Sigmoid colon (tissue), 7 donors: ENCODE data around the gene KBTBD12. TPM values are rescaled to one million over a fixed set of nuclear protein-coding genes. Genes with fewer than 3 reads are reported as not detected.

ENCODE experiments used
- DNase-seq: peaks from one replicate; pipeline ENCODE4 v3.0.0-alpha.2; 2019
- H3K27ac ChIP-seq, 4 donors: fragments of 200-600 bp; sonication (generic); one replicate each; pipeline ENCODE4 v1.5.1; 2016 to 2019; ENCODE audit warnings: mild to moderate bottlenecking in 1 of 4
- H3K27me3 ChIP-seq, 3 donors: fragments of 200-600 bp; sonication (generic); one replicate each; pipeline ENCODE4 v1.5.1; 2019; ENCODE audit warnings: mild to moderate bottlenecking in 1 of 3
- H3K36me3 ChIP-seq, 4 donors: fragments of 200-600 bp; sonication (generic); one replicate each; pipeline ENCODE4 v1.5.1; 2016 to 2019
- H3K4me1 ChIP-seq, 4 donors: fragments of 200-600 bp; sonication (generic); one replicate each; pipeline ENCODE4 v1.5.1; 2017 to 2019
- H3K4me3 ChIP-seq, 4 donors: fragments of 200-600 bp; sonication (generic); one replicate each; pipeline ENCODE4 v1.5.1; 2017 to 2019; ENCODE audit warnings: mild to moderate bottlenecking in 2 of 4, moderate library complexity in 1 of 4
- H3K9me3 ChIP-seq, 4 donors: fragments of 200-600 bp in 3 of 4; sonication (generic) in 3 of 4; one replicate each; pipeline versions ENCODE4 v1.5.1 to v1.6.1; 2013 to 2019
- CTCF ChIP-seq, 4 experiments: fragments of 450-650 bp in 3 of 4; fragments of 200-600 bp in 1 of 4; IDR thresholded peaks; one replicate each; pipeline ENCODE4 v1.5.1; 2016 to 2019; ENCODE audit warnings: antibody characterized with exemption in 4 of 4, mild to moderate bottlenecking in 3 of 4, moderate library complexity in 2 of 4
- EP300 ChIP-seq, 4 donors: sonication (generic); formaldehyde crosslinking; IDR thresholded peaks; one replicate each; pipeline ENCODE4 v1.6.1; 2017; ENCODE audit warnings: antibody characterized with exemption in 4 of 4
- POLR2A ChIP-seq, 2 donors: fragments of 450-650 bp; IDR thresholded peaks; one replicate each; pipeline ENCODE4 v1.6.1; 2016; ENCODE audit warnings: antibody characterized with exemption in 2 of 2, mild to moderate bottlenecking in 2 of 2, moderate library complexity in 2 of 2
- POLR2AphosphoS5 ChIP-seq, 4 donors: sonication (generic); formaldehyde crosslinking; IDR thresholded peaks; one replicate each; pipeline ENCODE4 v1.6.1; 2017; ENCODE audit warnings: antibody characterized with exemption in 4 of 4
- WGBS, 2 donors: extraction: QIAGEN DNeasy Blood & Tissue Kit; methylation state at CpG; one replicate each; pipeline ENCODE4 v1.1.7; 2013; 5-methylcytosine and 5-hydroxymethylcytosine counted together
- intact Hi-C: fragments of 100-400 bp; cut with DNase I; formaldehyde crosslinking; loops from one replicate; pipeline ENCODE4 v1.15.1; 2023
- polyA plus RNA-seq, 3 donors: library from polyadenylated mRNA; stranded (reverse); fragments of 200-250 nt; gene quantifications; one replicate each; pipeline ENCODE4 v1.2.3, GENCODE V29; 2013
- total RNA-seq, 4 donors: library from RNA; depleted of rRNA; stranded (reverse); fragments of >200 nt; gene quantifications; one replicate each; pipeline ENCODE4 v1.1.0, GENCODE V29; 2016
- donor health status: healthy with polysubstance abuse.
- donor health status: Bipolar disorder and iron deficiency.
- donor health status: healthy.

Gene KBTBD12
- total and polyA plus RNA-seq, 7 donors = 1.3 to 5.9 (median 2.5) TPM

- intact Hi-C loops = no loop called here
- Histone ChIP-seq H3K9me3 (no peaks in the 10 kb centered on the region), H3K27ac (no peak overlapping the region), H3K4me3 (no peak overlapping the region), H3K36me3 (no peaks in the 10 kb centered on the region), H3K4me1 (peaks cover 0 to 4% (median 0%) of the 10 kb centered on the region in 4 donors), H3K27me3 (no peaks in the 10 kb centered on the region)
- no peak for TF ChIP-seq POLR2A (IDR thresholded peaks at IDR 0.05)
- no peak for TF ChIP-seq CTCF (IDR thresholded peaks at IDR 0.05)
- TF ChIP-seq EP300 (IDR thresholded peaks at IDR 0.05) = no peak
- no peak for TF ChIP-seq POLR2AphosphoS5 (IDR thresholded peaks at IDR 0.05)
- no peak for DNase-seq
- 87 to 92% methylated on average over 3 of the region's 3 CpGs for WGBS, 2 donors
These were observed 13.0 kb downstream of the KBTBD12 start for GRCh38 chr3:127927829-127928604.

GRCh38 chr3:127929818-127930413 is 14.9 kb downstream of the KBTBD12 start:
- peaks cover 0 to 4% (median 0%) of the 10 kb centered on the region in 4 donors for H3K4me1 ChIP-seq
- H3K27ac ChIP-seq = no peak overlapping the region
- no peak for DNase-seq
- H3K27me3 ChIP-seq = no peaks in the 10 kb centered on the region
- no peak overlapping the region for H3K4me3 ChIP-seq
- intact Hi-C loops = no loop called here
- no peak for TF ChIP-seq EP300 (IDR thresholded peaks at IDR 0.05)
- no peak for TF ChIP-seq POLR2AphosphoS5 (IDR thresholded peaks at IDR 0.05)
- TF ChIP-seq CTCF (IDR thresholded peaks at IDR 0.05) = no peak
- no peak for TF ChIP-seq POLR2A (IDR thresholded peaks at IDR 0.05)
- 62 to 80% methylated on average over 5 of the region's 5 CpGs for WGBS, 2 donors
- H3K9me3 ChIP-seq = no peaks in the 10 kb centered on the region
- H3K36me3 ChIP-seq = no peaks in the 10 kb centered on the region

GRCh38 chr3:127933396-127933795 is 18.4 kb downstream of the KBTBD12 start:
- 95 to 97% methylated on average over 1 of the region's 1 CpG for WGBS, 2 donors
- H3K9me3 ChIP-seq = no peaks in the 10 kb centered on the region
- no peak overlapping the region for H3K4me3 ChIP-seq
- no peaks in the 10 kb centered on the region for H3K27me3 ChIP-seq
- DNase-seq = no peak
- no peak for TF ChIP-seq CTCF (IDR thresholded peaks at IDR 0.05)
- TF ChIP-seq POLR2A (IDR thresholded peaks at IDR 0.05) = no peak
- TF ChIP-seq POLR2AphosphoS5 (IDR thresholded peaks at IDR 0.05) = no peak
- no peak for TF ChIP-seq EP300 (IDR thresholded peaks at IDR 0.05)
- no peaks in the 10 kb centered on the region for H3K36me3 ChIP-seq
- H3K4me1 ChIP-seq = no peaks in the 10 kb centered on the region
- no peak overlapping the region for H3K27ac ChIP-seq
- intact Hi-C loops = no loop called here

GRCh38 chr3:127938800-127939199 is 23.8 kb downstream of the KBTBD12 start:
- 94 to 97% methylated on average over 4 of the region's 4 CpGs for WGBS, 2 donors
- no peak overlapping the region for H3K4me3 ChIP-seq
- DNase-seq = no peak
- H3K27me3 ChIP-seq = no peaks in the 10 kb centered on the region
- no peaks in the 10 kb centered on the region for H3K36me3 ChIP-seq
- intact Hi-C loops = no loop called here
- peaks cover 0 to 4% (median 1%) of the 10 kb centered on the region in 4 donors for H3K9me3 ChIP-seq
- TF ChIP-seq CTCF (IDR thresholded peaks at IDR 0.05) (no peak), POLR2AphosphoS5 (IDR thresholded peaks at IDR 0.05) (no peak), EP300 (IDR thresholded peaks at IDR 0.05) (no peak), POLR2A (IDR thresholded peaks at IDR 0.05) (no peak)
- H3K4me1 ChIP-seq = no peaks in the 10 kb centered on the region
- H3K27ac ChIP-seq = no peak overlapping the region
